Left colon (tissue), 2 donors: ENCODE data around the gene ADGRL1. TPM values are rescaled to one million over a fixed set of nuclear protein-coding genes. Genes with fewer than 3 reads are reported as not detected.
"Not testable (repeated sequence)": the region's sequence is repeated elsewhere in the genome, so short reads cannot be mapped to it uniquely, and the experiment has no call there.

Source experiments
- ATAC-seq: fragments of 200-7000 bp; cut with Tn5 transposase; one replicate; pipeline ENCODE4 v1.9.1; 2020; ENCODE audit warnings: mild to moderate bottlenecking, moderate library complexity
- DNase-seq, 2 donors: peaks; one replicate each; pipeline ENCODE4 v3.0.0-alpha.2; 2020
- intact Hi-C, 2 donors: fragments of 100-400 bp; cut with DNase I in 1 of 2; cut with micrococcal nuclease in 1 of 2; formaldehyde crosslinking; loops; one replicate each; pipeline versions ENCODE4 v1.11.2 to v1.14.0; 2022; cut with DNase I, micrococcal nuclease
- total RNA-seq, 2 donors: library from RNA; stranded (reverse); fragmentation: NEBNext Ultra II Directional; extraction: Animal tissue kit (Norgen Biotek cat#: 25700); gene quantifications; one replicate each; pipeline ENCODE4 v1.2.1, GENCODE V29; 2021
- donor health status: DM: no; HTN: no; CAD: no.
- donor health status: DM: yes; HTN: yes; CAD: no.

The ADGRL1 gene
- total RNA-seq, 2 donors from 2014 or later = 34.6 to 55.9 TPM

DNA sequence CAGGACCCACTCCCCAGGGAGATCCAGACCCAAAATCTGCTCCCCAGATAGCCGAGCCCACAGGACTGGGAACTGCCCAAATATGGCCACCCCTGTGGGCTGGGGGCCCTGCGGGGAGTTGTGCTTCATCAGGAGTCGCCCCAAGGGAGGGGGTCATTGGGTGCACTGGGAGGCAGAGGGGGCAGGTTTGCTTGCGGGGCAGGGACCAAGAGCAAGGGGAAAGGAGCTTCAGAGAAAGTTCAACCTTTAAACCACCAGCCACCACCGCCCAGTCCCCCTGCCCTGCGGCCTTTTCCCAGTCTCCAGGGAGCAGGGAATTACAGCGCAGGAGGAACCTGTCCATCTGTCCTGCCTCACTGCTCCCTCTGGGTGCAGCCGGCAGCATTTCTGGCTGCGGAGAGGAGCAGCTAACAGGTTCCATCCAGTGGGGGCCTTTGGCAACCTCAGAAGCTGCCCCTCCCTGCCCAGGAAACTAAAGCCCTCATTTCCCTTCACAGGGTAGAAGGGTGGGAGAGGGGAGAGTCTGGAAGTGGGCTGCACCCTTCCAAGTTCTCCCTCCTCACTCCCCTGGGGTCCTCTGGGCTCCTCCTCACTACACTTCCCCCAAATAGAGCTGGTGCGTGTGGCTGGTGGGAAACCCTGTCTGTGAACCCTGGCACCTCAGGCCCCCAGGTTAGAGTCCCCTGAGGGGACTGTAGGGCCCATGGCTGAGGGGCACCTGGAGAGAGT, 55.8 kb downstream of the ADGRL1 start:
- ATAC-seq (no peak), DNase-seq (peak in 1 of 2 donors; percentile 14)
- intact Hi-C loops = no loop called here

- peak; percentile 65 for ATAC-seq
- peak; percentile 72 to 80 for DNase-seq
- intact Hi-C loops = no loop called here
Measured at GRCh38 chr19:14149509-14149994, 56.4 kb downstream of the ADGRL1 start.

DNA sequence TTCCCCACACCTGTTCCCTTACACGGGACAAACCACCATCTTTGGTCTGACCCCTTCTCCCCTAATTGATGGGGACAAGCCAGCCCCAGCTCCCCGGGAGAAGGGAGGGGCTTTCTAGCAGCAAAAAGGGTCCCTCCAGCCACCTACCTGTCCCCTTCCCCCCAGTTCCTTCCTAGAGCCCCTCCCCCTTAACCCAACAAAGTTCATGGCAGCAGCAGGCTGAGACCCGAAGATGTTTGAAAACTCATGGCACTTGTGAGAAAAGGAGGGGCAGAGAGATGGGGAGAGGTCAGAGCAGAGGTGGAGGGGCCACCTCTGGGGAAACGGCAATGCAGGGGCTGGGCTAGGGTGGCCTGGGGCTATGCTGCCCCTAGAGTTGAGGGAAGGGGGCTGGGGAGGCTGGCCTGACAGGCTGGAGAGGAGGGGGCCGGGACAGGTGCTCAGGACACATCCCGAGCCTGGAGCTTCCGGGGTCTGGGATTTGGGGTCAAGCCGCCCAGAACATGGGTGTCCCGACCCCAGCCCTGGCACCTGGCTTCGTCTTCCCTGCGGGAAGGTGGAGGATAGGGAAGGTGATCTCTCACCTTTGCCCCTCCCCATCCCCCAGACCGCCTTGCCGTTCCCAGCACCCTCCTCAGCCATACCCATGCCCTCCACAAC, 57.1 kb downstream of the ADGRL1 start:
- DNase-seq (peak in 1 of 2 donors; percentile 16), ATAC-seq (peak; percentile 9)
- intact Hi-C loops = no loop called here

- ATAC-seq (peak; percentile 86), DNase-seq (peak; percentile 70 to 77)
- intact Hi-C loops = no loop called here
Measured at GRCh38 chr19:14147797-14148605, 58.0 kb downstream of the ADGRL1 start.

GRCh38 chr19:14146789-14147216, 59.2 kb downstream of the ADGRL1 start:
- intact Hi-C loops = no loop called here
- ATAC-seq (no peak), DNase-seq (no peak)

GRCh38 chr19:14146169-14146568, 59.8 kb downstream of the ADGRL1 start:
- intact Hi-C loops, ATAC-seq, DNase-seq: not testable (repeated sequence)

DNA sequence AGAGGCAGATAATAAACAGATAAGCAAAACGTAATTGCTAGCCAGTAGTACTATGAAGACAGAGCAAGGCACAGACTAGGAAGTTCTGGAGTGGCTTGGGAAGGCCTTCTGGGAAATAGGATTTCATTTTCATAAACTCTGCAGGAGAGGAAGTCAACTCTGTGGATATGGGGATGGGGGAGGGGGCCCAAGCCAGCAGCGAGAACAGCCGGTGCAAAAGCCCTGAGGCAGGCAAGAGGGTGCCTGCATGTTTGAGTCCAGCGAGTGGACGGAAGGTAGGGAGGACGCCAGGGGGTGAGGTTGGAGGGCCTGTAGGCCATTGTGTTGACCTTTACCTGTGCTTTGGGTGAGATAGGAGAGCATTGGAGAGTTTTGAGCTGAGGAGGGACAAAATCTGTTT, 60.6 kb downstream of the ADGRL1 start:
- intact Hi-C loops = no loop called here
- DNase-seq (no peak), ATAC-seq (no peak)

GRCh38 chr19:14142262-14143190, 63.4 kb downstream of the ADGRL1 start:
- DNase-seq (no peak), ATAC-seq (no peak)
- intact Hi-C loops = no loop called here

DNA sequence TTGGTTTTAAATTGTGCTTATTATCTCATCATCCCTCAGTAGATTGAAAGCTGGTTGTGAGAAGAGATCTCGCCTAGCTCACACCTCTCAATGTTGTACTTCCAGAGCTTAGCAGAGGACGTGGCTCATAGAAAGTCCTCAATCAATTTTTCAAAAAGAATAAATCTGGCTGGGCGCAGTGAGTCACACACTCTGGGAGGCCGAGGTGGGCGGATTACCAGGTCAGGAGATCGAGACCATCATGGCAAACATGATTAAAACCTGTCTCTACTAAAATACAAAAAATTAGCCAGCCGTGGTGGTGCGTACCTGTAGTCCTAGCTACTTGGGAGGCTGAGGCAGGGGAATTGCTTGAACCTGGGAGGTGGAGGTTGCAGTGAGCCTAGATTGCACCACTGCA, 64.9 kb downstream of the ADGRL1 start:
- DNase-seq = no peak
- intact Hi-C loops = no loop called here
- no peak for ATAC-seq

DNA sequence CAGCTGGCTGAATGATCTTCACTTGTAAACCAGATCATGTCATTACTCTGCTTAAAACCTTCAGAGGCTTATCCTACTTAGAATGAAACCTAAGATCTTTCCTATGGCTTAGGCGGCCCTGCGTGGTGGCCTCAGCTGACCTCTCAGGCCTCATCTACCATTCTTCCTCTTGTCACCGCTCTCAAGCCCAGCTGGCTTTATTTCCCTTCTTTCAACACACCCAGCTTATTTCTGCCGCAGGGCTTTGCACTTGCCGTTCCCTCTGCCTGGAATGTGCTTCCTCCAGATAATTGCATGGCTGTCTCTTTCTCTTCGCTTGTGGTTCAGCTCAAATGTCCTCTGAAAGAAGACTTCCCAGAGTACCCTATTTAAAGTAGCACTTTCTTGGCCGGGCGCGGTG, 66.0 kb downstream of the ADGRL1 start:
- ATAC-seq = no peak
- no peak for DNase-seq
- intact Hi-C loops = no loop called here

- intact Hi-C loops = no loop called here
- DNase-seq (no peak), ATAC-seq (no peak)
Measured at GRCh38 chr19:14138576-14139265, 67.2 kb downstream of the ADGRL1 start.

DNA sequence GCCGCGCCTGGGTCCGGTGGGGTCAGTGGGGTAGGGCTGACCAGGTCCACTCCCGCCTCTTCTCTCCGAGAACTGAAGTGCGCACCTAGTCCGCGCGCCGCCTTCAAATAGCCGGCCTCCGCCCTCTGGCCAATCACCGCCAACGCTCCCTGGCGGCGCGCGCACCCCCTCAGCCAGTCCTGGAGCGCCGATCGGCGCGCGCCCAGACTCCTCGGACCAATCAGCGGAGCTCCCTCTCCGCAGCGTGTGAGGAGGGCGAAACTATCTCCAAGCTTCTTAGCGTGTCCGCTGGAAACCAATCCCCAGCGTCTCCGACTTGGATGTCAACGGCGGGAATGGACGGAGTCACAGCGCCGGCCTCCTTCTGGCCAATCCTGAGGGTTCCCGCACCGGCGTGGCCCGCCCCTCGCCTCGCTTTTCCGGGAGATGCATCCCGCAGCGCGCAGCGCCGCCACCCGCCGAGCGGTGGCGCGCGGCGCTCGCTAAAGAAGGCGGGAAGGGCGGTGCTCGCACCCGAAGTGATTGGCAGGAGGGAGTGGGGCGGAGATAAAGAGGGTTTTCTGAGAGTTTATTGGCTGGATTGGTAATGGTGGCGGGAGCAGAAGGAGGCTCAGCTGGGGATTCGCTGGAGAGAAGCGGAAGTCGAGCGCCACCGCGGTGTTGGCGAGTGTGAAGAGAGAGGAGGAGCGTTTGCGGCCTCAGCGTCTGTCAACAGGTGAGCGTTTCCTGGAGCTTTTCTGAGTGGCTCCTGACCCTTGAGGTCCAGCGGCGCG, 69.3 kb downstream of the ADGRL1 start, which contains the start of gene ASF1B:
Gene ASF1B (minus strand): TSS at position 81 of the 773 bp plus-strand sequence. CDS start 133 bp downstream, outside the sequence.
- DNase-seq = peak; percentile 97 to 99
- intact Hi-C loops = no loop called here
- ATAC-seq = peak; percentile 83

- intact Hi-C loops = no loop called here
- DNase-seq (peak in 1 of 2 donors; percentile 51), ATAC-seq (no peak)
Measured at GRCh38 chr19:14135985-14136508, 69.9 kb downstream of the ADGRL1 start.

- no peak for DNase-seq
- intact Hi-C loops = no loop called here
Measured at GRCh38 chr19:14135355-14135754, 70.6 kb downstream of the ADGRL1 start.

GRCh38 chr19:14127929-14128509, 78.0 kb downstream of the ADGRL1 start:
- ATAC-seq = peak; percentile 18
- intact Hi-C loops = no loop called here

More at GRCh38 chr19:14135355-14135754, 70.6 kb downstream of the ADGRL1 start:
- no peak for ATAC-seq

DNA sequence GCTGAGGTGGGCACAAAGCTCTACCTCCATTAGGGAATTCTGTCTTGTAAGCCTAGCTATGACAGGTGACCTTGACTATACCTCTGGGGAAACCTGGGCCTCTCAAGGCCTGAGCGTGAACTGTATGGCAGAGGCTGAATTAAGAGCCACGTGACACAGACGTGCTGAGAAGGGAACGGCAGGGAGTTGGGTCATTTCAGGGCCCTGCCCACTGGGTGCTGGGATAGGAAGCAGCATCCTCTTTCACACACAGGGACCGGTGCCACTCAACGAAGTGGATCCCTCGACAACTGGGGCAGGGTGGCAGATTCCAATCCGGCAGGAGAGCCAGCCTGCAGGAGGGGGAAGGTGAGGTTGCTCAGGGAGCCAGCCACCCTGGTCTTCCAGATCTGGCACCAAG, 78.8 kb downstream of the ADGRL1 start:
- DNase-seq (no peak), ATAC-seq (no peak)
- intact Hi-C loops = no loop called here

More at GRCh38 chr19:14127929-14128509, 78.0 kb downstream of the ADGRL1 start:
- DNase-seq = no peak
